Keratinocyte (primary cell): Measurements from ENCODE around the gene STRAP. TPM values are rescaled to one million over a fixed set of nuclear protein-coding genes. Genes with fewer than 3 reads are reported as not detected.

Experiments used
- DNase-seq: peaks from one replicate; pipeline ENCODE4 v3.0.0-alpha.2; 2011; ENCODE audit warnings: low read depth, missing footprints, low spot score
- FAIRE-seq: peaks from 2 replicates; lab custom pipeline; 2011; peaks lifted over from hg19 to GRCh38; lab: Jason Lieb, UNC
- H2AFZ ChIP-seq: 2 replicates; pipeline ENCODE4 v1.6.0; 2012; ENCODE audit warnings: low read length, control low read depth, inconsistent platforms; ENCODE audit not compliant: control insufficient read depth
- H3K27ac ChIP-seq: 2 replicates; pipeline ENCODE4 v1.5.1; 2011; ENCODE audit warnings: low read length; ENCODE audit not compliant: control insufficient read depth, insufficient read depth
- H3K27me3 ChIP-seq: 3 replicates; pipeline ENCODE4 v1.6.0; 2011; ENCODE audit warnings: low read length; ENCODE audit not compliant: control insufficient read depth, insufficient read depth; ENCODE audit errors: extremely low read depth
- H3K36me3 ChIP-seq, 2 experiments: 2 replicates in 1 of 2; 3 replicates in 1 of 2; pipeline ENCODE4 v1.5.1; 2011; ENCODE audit warnings: low read length in 2 of 2, mild to moderate bottlenecking in 1 of 2; ENCODE audit not compliant: control insufficient read depth in 2 of 2, insufficient read depth in 2 of 2; ENCODE audit errors: extremely low read depth in 1 of 2
- H3K4me1 ChIP-seq: 3 replicates; pipeline ENCODE4 v1.5.1; 2011; ENCODE audit warnings: low read length; ENCODE audit not compliant: control insufficient read depth, insufficient read depth; ENCODE audit errors: extremely low read depth
- H3K4me2 ChIP-seq: 3 replicates; pipeline ENCODE4 v1.6.0; 2011; ENCODE audit warnings: low read depth, low read length; ENCODE audit not compliant: control insufficient read depth, insufficient read depth; ENCODE audit errors: extremely low read depth
- H3K4me3 ChIP-seq, 3 experiments: fragments of 200-600 bp in 1 of 3; sonication (generic) in 1 of 3; 2 replicates in 2 of 3; 3 replicates in 1 of 3; pipeline ENCODE4 v1.5.1; 2011 to 2016; ENCODE audit warnings: low read length in 3 of 3, mild to moderate bottlenecking in 3 of 3, control low read depth in 2 of 3, inconsistent platforms in 1 of 3, low read depth in 1 of 3, mixed read lengths in 1 of 3, mixed run types in 1 of 3, moderate library complexity in 1 of 3; ENCODE audit not compliant: control insufficient read depth in 2 of 3, insufficient read depth in 2 of 3; ENCODE audit errors: extremely low read depth in 1 of 3
- H3K79me2 ChIP-seq: 2 replicates; pipeline ENCODE4 v1.6.0; 2012; ENCODE audit warnings: low read length; ENCODE audit not compliant: control insufficient read depth, insufficient read depth
- H3K9ac ChIP-seq: 3 replicates; pipeline ENCODE4 v1.6.0; 2011; ENCODE audit warnings: low read length; ENCODE audit not compliant: control insufficient read depth, insufficient read depth; ENCODE audit errors: extremely low read depth
- H3K9me1 ChIP-seq: 3 replicates; pipeline ENCODE4 v1.6.0; 2011; ENCODE audit warnings: low read length; ENCODE audit not compliant: control insufficient read depth, insufficient read depth; ENCODE audit errors: extremely low read depth
- H3K9me3 ChIP-seq: 2 replicates; pipeline ENCODE4 v1.5.1; 2012; ENCODE audit warnings: low read depth, low read length; ENCODE audit not compliant: control insufficient read depth
- H4K20me1 ChIP-seq: 3 replicates; pipeline ENCODE4 v1.6.0; 2011; ENCODE audit warnings: low read length; ENCODE audit not compliant: control insufficient read depth, insufficient read depth; ENCODE audit errors: extremely low read depth
- EZH2 ChIP-seq: IDR thresholded peaks from one replicate; pipeline ENCODE4 v1.6.1; 2012; ENCODE audit warnings: inconsistent platforms, mild to moderate bottlenecking, low read length, moderate library complexity
- dilution Hi-C: fragments of 300-500 bp; cut with MboI; formaldehyde crosslinking; loops from one replicate; pipeline ENCODE4 v1.7.0; 2020; ENCODE audit warnings: low sequenced_read_pairs; ENCODE audit not compliant: extremely low pct_ligation_motif_present
- polyA plus RNA-seq, 5 experiments: library from polyadenylated mRNA; depleted of rRNA in 3 of 5; stranded (reverse) in 3 of 5; stranded (forward) in 1 of 5; unstranded in 1 of 5; fragments of >200 nt; gene quantifications; 1 replicate in 1 of 5; 2 replicates in 3 of 5; 3 replicates in 1 of 5; pipeline versions ENCODE4 v1.2.1 to v1.2.3, GENCODE V29; 2011 to 2012; ENCODE audit warnings: missing spikeins in 2 of 5, low read depth in 1 of 5, low replicate concordance in 1 of 5
- TF ChIP-seq, protein P1 (sequence below), 3 experiments: IDR thresholded peaks in 1 of 3; conservative IDR thresholded peaks in 1 of 3; optimal IDR thresholded peaks in 1 of 3; 2 replicates in 2 of 3; 3 replicates in 1 of 3; pipeline versions ENCODE3 to v1.5.1; 2011; ENCODE audit warnings: low read length in 3 of 3, mild to moderate bottlenecking in 3 of 3, moderate library complexity in 2 of 3, control low read depth in 1 of 3, inconsistent platforms in 1 of 3; ENCODE audit not compliant: insufficient read depth in 2 of 3; ENCODE audit errors: extremely low read depth in 1 of 3

The STRAP gene
- polyA plus RNA-seq, 1 donor (not counting 4 experiments of a cell fraction or from before 2014, with no cell fraction given): 210 TPM

DNA sequence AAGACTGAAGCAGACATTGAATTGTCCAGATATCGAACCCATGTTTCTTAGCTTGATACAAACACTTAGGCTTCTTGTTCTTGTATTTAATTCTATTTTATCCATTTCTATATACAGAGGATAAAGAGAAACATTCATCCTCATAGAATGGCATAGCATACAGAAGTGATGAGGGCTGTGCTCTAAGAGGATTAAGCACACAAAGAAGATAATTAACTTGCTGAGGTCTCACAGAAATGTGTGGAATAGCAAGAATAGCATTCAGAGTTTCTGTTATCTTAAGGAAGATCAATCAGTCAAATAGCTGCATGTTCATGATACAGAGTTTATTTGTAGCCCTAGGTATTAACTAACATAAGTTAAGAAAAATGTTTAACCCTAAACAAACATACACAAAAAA lies 27.3 kb upstream of the STRAP start:
- no peaks in the 10 kb centered on the region for H4K20me1 ChIP-seq
- H3K4me1 ChIP-seq: peaks cover 5% of the 10 kb centered on the region
- H3K9ac ChIP-seq: no peak overlapping the region
- no peaks in the 10 kb centered on the region for H3K9me1 ChIP-seq
- no peak overlapping the region for H3K27ac ChIP-seq
- no peaks in the 10 kb centered on the region for H3K79me2 ChIP-seq
- H3K4me3 ChIP-seq: no peak overlapping the region
- FAIRE-seq (no peak), DNase-seq (no peak)
- H3K27me3 ChIP-seq: no peaks in the 10 kb centered on the region
- dilution Hi-C loops: no loop called here
- no peaks in the 10 kb centered on the region for H3K9me3 ChIP-seq
- no peak overlapping the region for H3K4me2 ChIP-seq
- no peak for TF ChIP-seq EZH2
- TF ChIP-seq, protein P1, sequence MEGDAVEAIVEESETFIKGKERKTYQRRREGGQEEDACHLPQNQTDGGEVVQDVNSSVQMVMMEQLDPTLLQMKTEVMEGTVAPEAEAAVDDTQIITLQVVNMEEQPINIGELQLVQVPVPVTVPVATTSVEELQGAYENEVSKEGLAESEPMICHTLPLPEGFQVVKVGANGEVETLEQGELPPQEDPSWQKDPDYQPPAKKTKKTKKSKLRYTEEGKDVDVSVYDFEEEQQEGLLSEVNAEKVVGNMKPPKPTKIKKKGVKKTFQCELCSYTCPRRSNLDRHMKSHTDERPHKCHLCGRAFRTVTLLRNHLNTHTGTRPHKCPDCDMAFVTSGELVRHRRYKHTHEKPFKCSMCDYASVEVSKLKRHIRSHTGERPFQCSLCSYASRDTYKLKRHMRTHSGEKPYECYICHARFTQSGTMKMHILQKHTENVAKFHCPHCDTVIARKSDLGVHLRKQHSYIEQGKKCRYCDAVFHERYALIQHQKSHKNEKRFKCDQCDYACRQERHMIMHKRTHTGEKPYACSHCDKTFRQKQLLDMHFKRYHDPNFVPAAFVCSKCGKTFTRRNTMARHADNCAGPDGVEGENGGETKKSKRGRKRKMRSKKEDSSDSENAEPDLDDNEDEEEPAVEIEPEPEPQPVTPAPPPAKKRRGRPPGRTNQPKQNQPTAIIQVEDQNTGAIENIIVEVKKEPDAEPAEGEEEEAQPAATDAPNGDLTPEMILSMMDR (optimal IDR thresholded peaks at IDR 0.05 in 1 of 3, IDR thresholded peaks at IDR 0.05 in 1 of 3, conservative IDR thresholded peaks at IDR 0.05 in 1 of 3; ENCODE audit: extremely low read depth in 1 of 3, insufficient read depth in 2 of 3, low read length in 3 of 3): no peak
- H2AFZ ChIP-seq: no peak overlapping the region
- no peaks in the 10 kb centered on the region for H3K36me3 ChIP-seq

DNA sequence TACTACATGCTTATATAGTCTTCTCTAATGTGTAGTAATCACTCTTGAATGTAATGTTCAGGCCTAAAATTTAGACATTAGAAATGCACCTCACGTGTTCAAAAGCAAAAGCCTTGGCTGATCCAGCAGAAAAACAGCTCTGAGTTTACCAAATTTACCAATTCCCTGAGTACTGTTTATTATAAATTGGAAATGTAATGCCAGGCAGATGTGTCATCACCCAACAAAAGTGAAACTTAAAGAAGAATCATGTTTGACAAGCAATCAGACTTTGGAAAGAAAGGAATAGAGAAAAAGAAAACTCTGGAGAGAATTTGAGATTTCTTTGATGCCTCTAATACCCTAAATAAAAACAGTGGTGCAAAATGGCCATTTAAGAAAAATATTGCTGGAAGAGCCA lies 26.5 kb upstream of the STRAP start:
- no peak overlapping the region for H3K4me3 ChIP-seq
- no peak overlapping the region for H3K9ac ChIP-seq
- no peak for DNase-seq

More for the DNA sequence above, 26.5 kb upstream of the STRAP start:
- Histone ChIP-seq H3K4me2 (no peak overlapping the region), H3K4me1 (peaks cover 5% of the 10 kb centered on the region), H4K20me1 (no peaks in the 10 kb centered on the region), H3K36me3 (no peaks in the 10 kb centered on the region), H3K9me3 (no peaks in the 10 kb centered on the region), H3K27ac (no peak overlapping the region), H3K79me2 (no peaks in the 10 kb centered on the region), H3K27me3 (no peaks in the 10 kb centered on the region), H3K9me1 (no peaks in the 10 kb centered on the region), H2AFZ (no peak overlapping the region)
- FAIRE-seq: peak; percentile 29
- TF ChIP-seq, protein P1 (optimal IDR thresholded peaks at IDR 0.05 in 1 of 3, IDR thresholded peaks at IDR 0.05 in 1 of 3, conservative IDR thresholded peaks at IDR 0.05 in 1 of 3; ENCODE audit: extremely low read depth in 1 of 3, insufficient read depth in 2 of 3, low read length in 3 of 3): no peak
- no peak for TF ChIP-seq EZH2
- dilution Hi-C loops: no loop called here
